Measurements from ENCODE around the gene ANKRD9.

Gene ANKRD9

DNA sequence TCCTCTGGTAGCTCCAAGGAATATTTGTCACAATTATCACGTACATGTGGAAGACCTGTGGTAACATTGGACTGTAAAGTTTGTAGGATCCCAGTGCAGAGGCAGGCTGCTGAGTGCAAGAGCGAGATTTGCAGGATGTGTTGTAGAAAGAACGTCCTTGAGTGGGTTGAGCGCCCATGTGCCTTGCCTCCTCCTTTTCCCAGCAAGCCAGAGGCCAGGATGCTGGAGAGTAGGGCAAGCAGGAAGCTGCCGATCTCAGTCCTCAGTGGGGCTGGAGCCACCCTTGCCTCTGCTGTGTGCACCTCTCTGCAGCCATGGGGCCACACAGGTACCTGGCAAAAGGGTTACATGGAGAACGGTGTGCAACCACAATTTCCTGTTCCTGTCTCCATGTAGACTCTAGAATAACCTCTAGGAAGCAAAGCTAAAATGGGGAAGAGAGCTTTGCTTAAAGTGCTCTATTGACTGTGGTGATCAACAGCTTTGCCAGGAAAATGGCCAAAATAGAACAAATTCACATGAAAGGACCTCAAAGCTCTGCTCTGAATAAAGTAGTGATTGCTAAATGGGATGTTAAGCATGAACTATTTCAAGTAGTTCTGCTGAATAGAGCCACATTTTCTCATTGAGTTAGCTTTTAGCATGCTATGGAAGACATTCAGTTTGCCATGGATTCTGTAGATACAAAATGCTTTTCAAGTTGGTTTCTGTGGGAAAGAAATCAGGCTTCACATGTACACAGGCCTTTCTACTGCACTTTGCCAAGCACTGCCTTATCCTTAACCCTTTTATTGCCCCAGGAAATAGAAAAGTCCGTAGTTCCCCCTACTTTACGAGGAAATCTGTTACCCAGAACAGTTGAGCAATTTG is 37.4 kb downstream of the ANKRD9 start:
- DNase-seq = no peak

DNA sequence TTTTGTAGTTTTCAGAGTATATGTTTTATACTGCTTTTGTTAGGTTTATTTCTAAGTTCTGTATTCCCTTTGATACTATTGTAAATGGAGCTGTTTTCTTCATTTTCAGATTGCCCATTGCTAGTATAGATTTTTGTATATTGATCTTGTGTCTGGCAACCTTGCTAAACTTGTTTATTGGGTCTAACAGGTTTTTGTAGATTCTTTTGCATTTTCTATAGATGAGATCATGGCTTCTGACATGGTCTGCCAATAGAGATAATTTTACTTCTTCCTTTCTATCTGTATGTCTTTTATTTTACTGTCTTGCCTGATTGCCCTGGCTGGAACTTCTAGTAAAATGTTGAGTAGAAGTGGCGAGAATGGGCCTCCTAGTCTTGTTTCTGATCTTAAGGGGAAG is 40.3 kb downstream of the ANKRD9 start:
- DNase-seq = no peak

DNA sequence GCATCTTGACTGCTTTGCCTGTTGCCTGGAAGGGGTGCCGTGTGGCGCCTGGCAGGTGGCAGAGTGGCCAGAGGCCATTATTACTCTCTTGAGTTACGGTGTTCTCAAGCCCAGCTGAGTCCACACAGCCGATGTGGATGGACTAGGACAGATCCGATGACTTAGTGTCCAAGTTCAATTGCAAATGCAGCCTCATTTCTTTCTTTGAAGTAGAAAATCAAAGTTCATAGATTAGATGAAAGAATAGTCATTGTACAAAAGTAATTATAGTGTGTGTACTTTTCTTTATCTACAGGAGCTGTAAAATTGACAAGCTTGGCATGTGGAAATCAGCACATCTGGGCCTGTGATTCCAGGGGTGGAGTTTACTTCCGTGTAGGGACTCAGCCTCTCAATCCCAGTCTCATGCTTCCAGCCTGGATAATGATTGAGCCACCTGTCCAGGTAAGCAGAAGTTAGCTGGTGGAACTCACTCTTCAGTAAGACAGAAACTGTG is 44.7 kb downstream of the ANKRD9 start:
- DNase-seq = no peak

DNA sequence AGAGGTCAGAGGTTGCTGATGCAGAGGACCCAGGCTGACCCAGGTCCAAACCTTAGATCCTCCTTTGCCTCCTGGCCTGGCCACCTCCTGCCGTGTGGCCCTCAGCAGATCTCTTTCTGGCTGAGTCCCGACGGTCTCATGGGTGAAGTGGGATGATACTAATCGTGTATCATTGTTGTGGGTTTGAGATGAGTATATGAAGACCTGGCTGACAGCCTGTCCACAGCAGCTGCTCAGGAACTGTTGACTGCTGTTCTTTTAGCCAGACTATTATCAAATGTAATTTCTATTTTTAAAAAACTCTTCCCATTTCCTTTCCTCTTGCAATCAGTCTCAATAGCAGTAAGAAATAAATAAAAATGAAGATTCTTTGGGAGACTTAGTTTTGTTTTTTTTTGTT is 45.6 kb downstream of the ANKRD9 start:
- DNase-seq = no peak

DNA sequence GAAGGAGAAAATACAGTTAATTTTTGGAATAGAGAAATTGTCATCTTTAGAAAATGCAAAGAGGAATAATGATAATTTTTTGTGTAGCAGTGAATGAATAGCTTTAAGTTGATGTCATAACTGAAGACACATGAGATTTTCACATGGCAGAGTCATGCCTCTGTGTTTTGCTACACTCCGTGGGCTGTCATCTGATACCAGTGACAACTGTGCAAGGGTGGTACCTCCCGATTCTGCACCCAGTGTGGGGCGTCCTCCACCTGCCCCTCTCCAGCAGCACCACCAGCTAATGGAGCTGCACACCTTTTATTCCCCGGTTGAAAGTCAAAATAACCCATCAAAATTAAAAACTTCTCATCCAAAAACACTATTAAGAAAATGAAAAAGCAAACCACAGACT is 47.2 kb downstream of the ANKRD9 start:
- DNase-seq = no peak

DNA sequence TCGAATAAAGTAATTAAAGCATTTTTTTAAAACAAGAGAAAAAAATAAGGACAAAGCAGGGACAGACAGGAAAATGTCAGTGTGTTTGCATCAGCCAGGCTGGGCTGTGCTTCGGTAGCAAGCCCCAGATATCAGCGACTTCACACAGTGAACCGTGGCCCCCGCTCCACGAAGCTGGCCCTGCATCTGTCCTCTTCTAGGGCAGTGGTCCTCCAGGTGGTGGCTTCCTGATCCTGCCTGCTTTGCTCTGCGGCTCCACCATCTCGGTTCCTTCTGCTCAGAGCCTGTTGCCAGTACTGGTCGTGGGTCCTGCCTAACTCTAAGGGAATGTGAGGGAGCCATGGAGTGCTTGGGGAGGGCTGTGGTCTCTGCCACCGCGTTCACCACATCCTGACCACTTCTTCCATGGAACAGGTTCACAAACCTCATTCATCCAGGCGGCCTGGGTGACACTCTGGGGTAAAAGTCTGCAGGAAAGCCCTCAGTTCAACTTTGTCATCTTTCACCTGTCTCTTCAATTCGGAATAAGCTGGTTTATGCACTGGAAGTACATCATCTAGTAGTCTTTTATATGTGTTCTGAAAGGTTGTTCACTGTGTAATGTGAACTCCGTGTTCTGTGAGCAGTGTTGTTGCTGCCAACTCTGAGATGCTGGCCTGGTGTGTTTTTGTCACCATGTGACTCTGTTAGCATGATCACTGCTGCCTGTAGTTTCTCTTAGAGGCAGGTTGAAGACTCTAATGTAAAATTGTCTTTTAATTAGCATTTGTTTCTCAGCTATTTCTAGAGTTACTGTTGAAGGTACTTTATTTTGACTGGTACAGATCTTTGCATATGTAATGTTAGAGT is 47.9 kb downstream of the ANKRD9 start:
- DNase-seq = no peak

DNA sequence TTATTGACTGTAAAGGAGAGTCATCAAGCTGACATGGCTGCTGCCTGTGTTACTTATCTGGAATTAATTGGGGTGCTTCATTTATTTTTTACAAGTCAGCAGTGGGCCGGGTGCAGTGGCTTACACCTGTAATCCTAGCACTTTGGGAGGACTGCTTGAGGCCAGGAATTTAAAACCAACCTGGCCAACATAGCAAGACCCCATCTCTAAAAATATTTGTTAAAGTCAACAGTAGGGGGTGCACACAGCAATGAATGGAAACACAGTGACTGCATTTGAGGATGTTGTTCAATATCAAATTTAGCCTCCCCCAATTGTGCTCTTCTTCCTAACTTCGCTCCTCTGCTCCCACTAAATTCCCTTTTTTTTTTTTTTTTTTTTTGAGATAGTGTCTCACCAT is 52.1 kb downstream of the ANKRD9 start:
- DNase-seq = no peak

DNA sequence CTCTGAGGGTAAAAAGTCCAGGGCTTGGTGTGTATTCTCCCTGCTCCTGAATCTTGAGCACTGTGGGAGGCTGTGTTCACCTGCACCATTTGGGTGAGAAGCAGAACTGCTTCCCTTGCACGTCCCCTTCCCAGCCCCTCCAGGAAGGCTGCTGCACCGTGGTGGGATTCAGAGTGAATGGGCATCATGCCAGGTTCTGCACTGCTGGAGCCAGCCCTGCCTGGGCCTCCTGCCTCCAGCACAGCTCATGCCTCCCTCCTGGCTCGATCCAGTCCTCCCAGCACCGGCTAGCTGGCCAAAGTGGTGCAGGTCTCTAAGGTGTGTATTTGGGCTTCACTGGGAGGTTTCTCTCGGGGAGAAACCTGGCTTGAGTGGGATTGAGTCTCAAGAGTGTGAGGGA is 54.9 kb downstream of the ANKRD9 start:
- no peak for DNase-seq

DNA sequence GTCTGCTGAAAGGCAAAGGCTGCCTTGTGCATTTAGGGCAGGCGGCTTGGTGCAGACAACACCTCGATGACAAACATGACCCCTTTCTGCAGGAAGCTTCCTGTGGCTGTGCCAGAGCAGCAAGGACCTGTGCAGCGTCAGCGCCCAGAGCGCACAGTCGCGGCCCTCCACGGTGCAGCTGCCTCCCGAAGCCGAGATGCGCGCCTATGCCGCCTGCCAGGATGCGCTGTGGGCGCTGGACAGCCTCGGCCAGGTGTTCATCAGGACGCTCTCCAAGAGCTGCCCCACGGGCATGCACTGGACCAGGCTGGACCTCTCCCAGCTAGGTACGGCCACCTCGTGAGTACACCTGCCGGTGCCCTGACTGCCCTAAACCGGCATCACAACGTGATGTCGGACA is 57.3 kb downstream of the ANKRD9 start:
- DNase-seq = no peak

Data from activated T-cell treated with anti-CD3 and anti-CD28 coated beads, Interleukin-2, amount 50 U/mL, for 48 hours (primary cell).